D721Med (cell line): ENCODE data around the gene TBC1D16.

Source experiments
- DNase-seq: peaks from one replicate; pipeline ENCODE4 v3.0.0; 2011; ENCODE audit warnings: low spot score; ENCODE audit not compliant: insufficient read length
- FAIRE-seq: peaks from 2 replicates; lab custom pipeline; 2011; peaks lifted over from hg19 to GRCh38; lab: Jason Lieb, UNC
- CTCF ChIP-seq: IDR thresholded peaks from 2 replicates; pipeline ENCODE4 v1.5.1; 2012; ENCODE audit warnings: mild to moderate bottlenecking, control low read depth; ENCODE audit not compliant: insufficient read depth; ENCODE audit errors: missing control alignments

Gene TBC1D16

GRCh38 chr17:80035687-80035936 lies at the start of gene TBC1D16:
Gene TBC1D16, minus strand, starts transcription at chr17:80035872. Its CDS starts 22,325 bp downstream, at chr17:80013547.
- FAIRE-seq: no peak

GRCh38 chr17:80084773-80085172 lies 49.1 kb upstream of the TBC1D16 start:
- FAIRE-seq (no peak), DNase-seq (no peak)
- no peak for TF ChIP-seq CTCF

More at GRCh38 chr17:80035687-80035936, at the start of gene TBC1D16:
- no peak for TF ChIP-seq CTCF
- DNase-seq: no peak

GRCh38 chr17:80083136-80083661 lies 47.5 kb upstream of the TBC1D16 start:
- TF ChIP-seq CTCF: no peak
- FAIRE-seq (no peak), DNase-seq (no peak)

- peak; percentile 79 for DNase-seq
- no peak for FAIRE-seq
Measured at GRCh38 chr17:80082403-80083135, 46.9 kb upstream of the TBC1D16 start.

GRCh38 chr17:80081596-80081995 lies 45.9 kb upstream of the TBC1D16 start:
- FAIRE-seq (no peak), DNase-seq (no peak)
- no peak for TF ChIP-seq CTCF

More at GRCh38 chr17:80082403-80083135, 46.9 kb upstream of the TBC1D16 start:
- peak; percentile 89 for TF ChIP-seq CTCF

GRCh38 chr17:80080081-80080480 lies 44.4 kb upstream of the TBC1D16 start:
- DNase-seq: no peak
- FAIRE-seq: no peak

More at GRCh38 chr17:80080081-80080480, 44.4 kb upstream of the TBC1D16 start:
- no peak for TF ChIP-seq CTCF
